ENCODE measurements around the gene TBC1D14. TPM values are rescaled to one million over a fixed set of nuclear protein-coding genes. Genes with fewer than 3 reads are reported as not detected.

TBC1D14 gene
- total RNA-seq (10 to 100 TPM; 31.3 to 51.0 (median 34.5) TPM), polyA plus RNA-seq (10 to 100 TPM in 1 of 2 donors, 1 to 10 TPM in 1; 9.8 to 32.0 TPM)
- long read RNA-seq, donor 1, full-length matches to known transcripts: 20 of 75 reads
- long read RNA-seq, donor 1, partial matches to known transcripts: 22 of 75 reads
- long read RNA-seq, donor 1, other reads (novel, unspliced or antisense): 33 of 75 reads
- long read RNA-seq, donor 2, full-length matches to known transcripts: 17 of 93 reads
- long read RNA-seq, donor 2, partial matches to known transcripts: 38 of 93 reads
- long read RNA-seq, donor 2, other reads (novel, unspliced or antisense): 38 of 93 reads
- long read RNA-seq, donor 3, full-length matches to known transcripts: 12 of 62 reads
- long read RNA-seq, donor 3, partial matches to known transcripts: 31 of 62 reads
- long read RNA-seq, donor 3, other reads (novel, unspliced or antisense): 19 of 62 reads

GRCh38 chr4:6909113-6909969 lies at the start of gene TBC1D14:
Gene TBC1D14 (plus strand): TSS chr4:6909826. CDS start chr4:6923390, 13,564 bp downstream.
- Histone ChIP-seq H3K4me3 (peak within 1 kb of the TSS; percentile 54 to 99 (median 90)), H3K27ac (peak within 1 kb of the TSS; percentile 95 to 100 (median 99)), H3K27me3 (no peaks in the 10 kb centered on the region), H3K9me3 (no peaks in the 10 kb centered on the region), H3K36me3 (no peaks in the 10 kb centered on the region), H3K4me1 (peaks cover 4 to 57% (median 34%) of the 10 kb centered on the region in 12 donors)
- DNase-seq (peak; percentile 90 to 95 (median 91)), ATAC-seq (peak; percentile 71 to 95 (median 94))
- intact Hi-C loops (cut with DNase I): loop anchor here (1.0 to 10.0 kb wide), 8 partner anchors 75 to 165 kb away; partner anchors contain the start of genes TADA2B (in 2 of the 10) and GRPEL1 (in 1 of the 10)
- 0 to 1% (median 0%) methylated on average over 39 to 108 of the region's 108 CpGs for WGBS, 4 donors
- TF ChIP-seq POLR2A (IDR thresholded peaks at IDR 0.05) (peak in 1 of 2 donors; percentile 55), CTCF (IDR thresholded peaks at IDR 0.05) (peak in 7 of 12 donors; percentile 15 to 45 (median 31))

- no peak for ATAC-seq
- TF ChIP-seq CTCF (IDR thresholded peaks at IDR 0.05) (no peak), POLR2A (IDR thresholded peaks at IDR 0.05) (no peak)
These were observed 41.2 kb upstream of the TBC1D14 start for GRCh38 chr4:6868386-6868785.

GRCh38 chr4:6869944-6870343 lies 39.7 kb upstream of the TBC1D14 start:
- Histone ChIP-seq H3K9me3 (no peaks in the 10 kb centered on the region), H3K4me1 (peaks cover 0 to 63% (median 20%) of the 10 kb centered on the region in 12 donors), H3K4me3 (no peak overlapping the region), H3K27ac (peak overlapping the region in 7 of 12 donors; percentile 3 to 51 (median 23)), H3K27me3 (no peaks in the 10 kb centered on the region), H3K36me3 (peaks cover 0 to 90% (median 72%) of the 10 kb centered on the region in 9 donors)
- intact Hi-C loops (cut with DNase I): loop anchor here in 9 of 10 donors (5.0 kb wide), 3 partner anchors 88 to 148 kb away; partner anchors contain the start of gene KIAA0232 (in 6 of the 9)
- DNase-seq: peak in 3 of 5 donors; percentile 37 to 74 (median 46)
- no peak for TF ChIP-seq CTCF (IDR thresholded peaks at IDR 0.05)
- no peak for TF ChIP-seq POLR2A (IDR thresholded peaks at IDR 0.05)
- peak; percentile 35 to 43 (median 42) for ATAC-seq
- WGBS, 4 donors: 64 to 82% (median 79%) methylated on average over 2 of the region's 2 CpGs

More at GRCh38 chr4:6868386-6868785, 41.2 kb upstream of the TBC1D14 start:
- DNase-seq: no peak
- intact Hi-C loops (cut with DNase I): no loop called here
- H3K27ac ChIP-seq: no peak overlapping the region
- H3K36me3 ChIP-seq: peaks cover 0 to 90% (median 76%) of the 10 kb centered on the region in 9 donors
- peaks cover 0 to 47% (median 9%) of the 10 kb centered on the region in 12 donors for H3K4me1 ChIP-seq
- no peaks in the 10 kb centered on the region for H3K9me3 ChIP-seq
- 93 to 95% (median 94%) methylated on average over 8 of the region's 8 CpGs for WGBS, 4 donors
- no peak overlapping the region for H3K4me3 ChIP-seq
- H3K27me3 ChIP-seq: no peaks in the 10 kb centered on the region

Data from heart left ventricle (tissue), 16 donors.